GM23338 (cell line): ENCODE measurements around the gene PIGN. TPM values are rescaled to one million over a fixed set of nuclear protein-coding genes. Genes with fewer than 3 reads are reported as not detected.

Experiments used
- ATAC-seq: fragments of 200-7000 bp; cut with Tn5 transposase; 3 replicates; pipeline ENCODE4 v1.9.1; 2020
- DNase-seq: peaks from one replicate; pipeline ENCODE4 v3.0.0-alpha.2; 2015; ENCODE audit warnings: low spot score
- H2AFZ ChIP-seq: fragments of 200-600 bp; sonication (generic); 2 replicates; pipeline ENCODE4 v1.8.0; 2016; ENCODE audit warnings: antibody characterized with exemption, mild to moderate bottlenecking, moderate library complexity
- H3F3A ChIP-seq: fragments of 200-600 bp; sonication (generic); replicated peaks from 2 replicates; pipeline ENCODE4 v1.8.0; 2017; ENCODE audit warnings: antibody characterized with exemption, mixed run types, low read depth
- H3K27ac ChIP-seq: fragments of 200-600 bp; sonication (generic); 2 replicates; pipeline ENCODE4 v1.6.1; 2016; ENCODE audit warnings: low read depth
- H3K27me3 ChIP-seq: fragments of 200-600 bp; sonication (generic); 2 replicates; pipeline ENCODE4 v1.8.0; 2016; ENCODE audit warnings: mild to moderate bottlenecking, mixed run types, moderate library complexity; ENCODE audit not compliant: insufficient read depth
- H3K36me3 ChIP-seq: fragments of 200-600 bp; sonication (generic); 2 replicates; pipeline ENCODE4 v1.8.0; 2016; ENCODE audit warnings: mild to moderate bottlenecking; ENCODE audit not compliant: insufficient read depth
- H3K4me1 ChIP-seq: fragments of 200-600 bp; sonication (generic); 2 replicates; pipeline ENCODE4 v1.8.0; 2016; ENCODE audit warnings: mild to moderate bottlenecking, moderate library complexity; ENCODE audit not compliant: insufficient read depth
- H3K4me2 ChIP-seq: fragments of 200-600 bp; sonication (generic); 2 replicates; pipeline ENCODE4 v1.7.1; 2017; ENCODE audit warnings: mixed run types
- H3K4me3 ChIP-seq: fragments of 200-600 bp; sonication (generic); 2 replicates; pipeline ENCODE4 v1.6.1; 2016; ENCODE audit warnings: mixed run types
- H3K79me2 ChIP-seq: fragments of 200-600 bp; sonication (generic); replicated peaks from 2 replicates; pipeline ENCODE4 v1.8.0; 2017; ENCODE audit warnings: mild to moderate bottlenecking; ENCODE audit not compliant: insufficient read depth
- H3K9me2 ChIP-seq: fragments of 200-600 bp; sonication (generic); 2 replicates; pipeline ENCODE4 v1.8.0; 2017; ENCODE audit not compliant: insufficient read depth
- H4K20me1 ChIP-seq: fragments of 200-600 bp; sonication (generic); replicated peaks from 2 replicates; pipeline ENCODE4 v1.8.0; 2017; ENCODE audit warnings: mild to moderate bottlenecking; ENCODE audit not compliant: insufficient read depth
- H3K27ac Mint-ChIP-seq: 2 replicates; pipeline ENCODE4 v1.8.0; 2020; ENCODE audit warnings: inconsistent platforms, mild to moderate bottlenecking, moderate library complexity, mixed read lengths
- H3K27me3 Mint-ChIP-seq: 3 replicates; pipeline ENCODE4 v1.8.0; 2022; ENCODE audit warnings: low read depth, mild to moderate bottlenecking, moderate library complexity, mixed read lengths, inconsistent platforms; ENCODE audit not compliant: insufficient read depth, poor library complexity
- H3K36me3 Mint-ChIP-seq: 3 replicates; pipeline ENCODE4 v1.8.0; 2021; ENCODE audit warnings: low read depth, mild to moderate bottlenecking, inconsistent platforms, moderate library complexity, mixed read lengths
- H3K4me1 Mint-ChIP-seq: 3 replicates; pipeline ENCODE4 v1.8.0; 2020; ENCODE audit warnings: mild to moderate bottlenecking, inconsistent platforms, mixed read lengths
- H3K4me3 Mint-ChIP-seq: 3 replicates; pipeline ENCODE4 v1.8.0; 2021; ENCODE audit warnings: moderate library complexity, mild to moderate bottlenecking, inconsistent platforms, mixed read lengths
- H3K9me3 Mint-ChIP-seq: 3 replicates; pipeline ENCODE4 v1.8.0; 2020; ENCODE audit warnings: moderate library complexity, mild to moderate bottlenecking, inconsistent platforms, mixed read lengths
- STAT1 ChIP-seq: IDR thresholded peaks from one replicate; pipeline ENCODE4 v1.6.1; 2016; ENCODE audit warnings: antibody characterized with exemption; ENCODE audit not compliant: unreplicated experiment
- polyA plus RNA-seq: library from polyadenylated mRNA; unstranded; fragments of >200 nt; fragmentation: Nextera tagmentation; extraction: Ambion mirVana; gene quantifications from 2 replicates; pipeline ENCODE4 v1.2.1, GENCODE V29; 2016
- total RNA-seq: library from RNA; depleted of rRNA; stranded (reverse); fragments of >200 nt; shearing (Covaris generic); gene quantifications from 2 replicates; pipeline ENCODE4 v1.2.3, GENCODE V29; 2014
- TF ChIP-seq, protein P1 (sequence below): fragments of 250-450 bp; sonication (Bioruptor Pico); IDR thresholded peaks from 2 replicates; pipeline ENCODE4 v1.5.0; 2020; ENCODE audit warnings: mild to moderate bottlenecking, moderate library complexity
- TF ChIP-seq, protein P2 (sequence below): IDR thresholded peaks from 2 replicates; pipeline ENCODE4 v1.6.1; 2016; ENCODE audit warnings: antibody characterized with exemption

The PIGN gene
- total and polyA plus RNA-seq, 2 experiments from 2014 or later, result 9.4 to 33.0 TPM

DNA sequence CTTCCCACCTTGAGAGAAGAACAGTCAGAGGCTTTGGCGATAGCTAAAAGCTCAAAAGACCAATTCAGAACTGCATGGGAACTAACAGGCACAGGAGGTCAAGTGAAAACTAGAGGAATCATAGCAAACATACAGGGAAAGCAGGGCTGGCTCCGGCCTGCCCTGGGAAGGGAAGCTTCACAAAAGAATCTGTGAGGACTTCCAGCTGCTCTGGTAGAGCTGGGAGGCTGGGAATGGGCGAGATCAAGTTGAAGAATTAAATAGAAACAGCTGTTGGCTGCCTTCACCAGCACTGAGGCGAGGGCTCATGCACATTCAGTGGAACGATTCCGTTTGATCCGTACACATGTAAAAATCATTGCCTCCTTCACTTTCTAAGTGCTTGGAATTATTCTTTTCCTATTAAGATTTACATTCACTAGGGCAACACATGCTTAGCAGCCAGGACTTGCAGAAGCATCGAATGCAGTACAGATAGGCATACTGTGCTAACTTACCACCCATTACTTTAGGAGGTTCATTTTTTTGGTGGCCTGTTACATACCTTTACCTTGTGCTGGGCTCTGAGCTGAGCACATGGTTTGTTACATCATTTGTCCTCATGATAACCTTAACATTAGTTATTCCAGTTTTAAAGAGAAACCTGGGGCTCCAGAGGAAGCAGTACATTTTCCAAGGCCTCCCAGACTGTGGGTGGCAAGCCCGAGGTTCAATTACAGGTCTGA is 168.7 kb downstream of the PIGN start (continued):
- TF ChIP-seq, protein P1, sequence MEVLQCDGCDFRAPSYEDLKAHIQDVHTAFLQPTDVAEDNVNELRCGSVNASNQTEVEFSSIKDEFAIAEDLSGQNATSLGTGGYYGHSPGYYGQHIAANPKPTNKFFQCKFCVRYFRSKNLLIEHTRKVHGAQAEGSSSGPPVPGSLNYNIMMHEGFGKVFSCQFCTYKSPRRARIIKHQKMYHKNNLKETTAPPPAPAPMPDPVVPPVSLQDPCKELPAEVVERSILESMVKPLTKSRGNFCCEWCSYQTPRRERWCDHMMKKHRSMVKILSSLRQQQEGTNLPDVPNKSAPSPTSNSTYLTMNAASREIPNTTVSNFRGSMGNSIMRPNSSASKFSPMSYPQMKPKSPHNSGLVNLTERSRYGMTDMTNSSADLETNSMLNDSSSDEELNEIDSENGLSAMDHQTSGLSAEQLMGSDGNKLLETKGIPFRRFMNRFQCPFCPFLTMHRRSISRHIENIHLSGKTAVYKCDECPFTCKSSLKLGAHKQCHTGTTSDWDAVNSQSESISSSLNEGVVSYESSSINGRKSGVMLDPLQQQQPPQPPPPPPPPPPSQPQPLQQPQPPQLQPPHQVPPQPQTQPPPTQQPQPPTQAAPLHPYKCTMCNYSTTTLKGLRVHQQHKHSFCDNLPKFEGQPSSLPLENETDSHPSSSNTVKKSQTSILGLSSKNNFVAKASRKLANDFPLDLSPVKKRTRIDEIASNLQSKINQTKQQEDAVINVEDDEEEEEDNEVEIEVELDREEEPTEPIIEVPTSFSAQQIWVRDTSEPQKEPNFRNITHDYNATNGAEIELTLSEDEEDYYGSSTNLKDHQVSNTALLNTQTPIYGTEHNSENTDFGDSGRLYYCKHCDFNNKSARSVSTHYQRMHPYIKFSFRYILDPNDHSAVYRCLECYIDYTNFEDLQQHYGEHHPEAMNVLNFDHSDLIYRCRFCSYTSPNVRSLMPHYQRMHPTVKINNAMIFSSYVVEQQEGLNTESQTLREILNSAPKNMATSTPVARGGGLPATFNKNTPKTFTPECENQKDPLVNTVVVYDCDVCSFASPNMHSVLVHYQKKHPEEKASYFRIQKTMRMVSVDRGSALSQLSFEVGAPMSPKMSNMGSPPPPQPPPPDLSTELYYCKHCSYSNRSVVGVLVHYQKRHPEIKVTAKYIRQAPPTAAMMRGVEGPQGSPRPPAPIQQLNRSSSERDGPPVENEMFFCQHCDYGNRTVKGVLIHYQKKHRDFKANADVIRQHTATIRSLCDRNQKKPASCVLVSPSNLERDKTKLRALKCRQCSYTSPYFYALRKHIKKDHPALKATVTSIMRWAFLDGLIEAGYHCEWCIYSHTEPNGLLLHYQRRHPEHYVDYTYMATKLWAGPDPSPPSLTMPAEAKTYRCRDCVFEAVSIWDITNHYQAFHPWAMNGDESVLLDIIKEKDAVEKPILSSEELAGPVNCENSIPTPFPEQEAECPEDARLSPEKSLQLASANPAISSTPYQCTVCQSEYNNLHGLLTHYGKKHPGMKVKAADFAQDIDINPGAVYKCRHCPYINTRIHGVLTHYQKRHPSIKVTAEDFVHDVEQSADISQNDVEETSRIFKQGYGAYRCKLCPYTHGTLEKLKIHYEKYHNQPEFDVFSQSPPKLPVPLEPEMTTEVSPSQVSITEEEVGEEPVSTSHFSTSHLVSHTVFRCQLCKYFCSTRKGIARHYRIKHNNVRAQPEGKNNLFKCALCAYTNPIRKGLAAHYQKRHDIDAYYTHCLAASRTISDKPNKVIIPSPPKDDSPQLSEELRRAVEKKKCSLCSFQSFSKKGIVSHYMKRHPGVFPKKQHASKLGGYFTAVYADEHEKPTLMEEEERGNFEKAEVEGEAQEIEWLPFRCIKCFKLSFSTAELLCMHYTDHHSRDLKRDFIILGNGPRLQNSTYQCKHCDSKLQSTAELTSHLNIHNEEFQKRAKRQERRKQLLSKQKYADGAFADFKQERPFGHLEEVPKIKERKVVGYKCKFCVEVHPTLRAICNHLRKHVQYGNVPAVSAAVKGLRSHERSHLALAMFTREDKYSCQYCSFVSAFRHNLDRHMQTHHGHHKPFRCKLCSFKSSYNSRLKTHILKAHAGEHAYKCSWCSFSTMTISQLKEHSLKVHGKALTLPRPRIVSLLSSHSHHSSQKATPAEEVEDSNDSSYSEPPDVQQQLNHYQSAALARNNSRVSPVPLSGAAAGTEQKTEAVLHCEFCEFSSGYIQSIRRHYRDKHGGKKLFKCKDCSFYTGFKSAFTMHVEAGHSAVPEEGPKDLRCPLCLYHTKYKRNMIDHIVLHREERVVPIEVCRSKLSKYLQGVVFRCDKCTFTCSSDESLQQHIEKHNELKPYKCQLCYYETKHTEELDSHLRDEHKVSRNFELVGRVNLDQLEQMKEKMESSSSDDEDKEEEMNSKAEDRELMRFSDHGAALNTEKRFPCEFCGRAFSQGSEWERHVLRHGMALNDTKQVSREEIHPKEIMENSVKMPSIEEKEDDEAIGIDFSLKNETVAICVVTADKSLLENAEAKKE (CRISPR knock-in tag), result no peak
- TF ChIP-seq, protein P2, sequence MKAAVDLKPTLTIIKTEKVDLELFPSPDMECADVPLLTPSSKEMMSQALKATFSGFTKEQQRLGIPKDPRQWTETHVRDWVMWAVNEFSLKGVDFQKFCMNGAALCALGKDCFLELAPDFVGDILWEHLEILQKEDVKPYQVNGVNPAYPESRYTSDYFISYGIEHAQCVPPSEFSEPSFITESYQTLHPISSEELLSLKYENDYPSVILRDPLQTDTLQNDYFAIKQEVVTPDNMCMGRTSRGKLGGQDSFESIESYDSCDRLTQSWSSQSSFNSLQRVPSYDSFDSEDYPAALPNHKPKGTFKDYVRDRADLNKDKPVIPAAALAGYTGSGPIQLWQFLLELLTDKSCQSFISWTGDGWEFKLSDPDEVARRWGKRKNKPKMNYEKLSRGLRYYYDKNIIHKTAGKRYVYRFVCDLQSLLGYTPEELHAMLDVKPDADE, result no peak

DNA sequence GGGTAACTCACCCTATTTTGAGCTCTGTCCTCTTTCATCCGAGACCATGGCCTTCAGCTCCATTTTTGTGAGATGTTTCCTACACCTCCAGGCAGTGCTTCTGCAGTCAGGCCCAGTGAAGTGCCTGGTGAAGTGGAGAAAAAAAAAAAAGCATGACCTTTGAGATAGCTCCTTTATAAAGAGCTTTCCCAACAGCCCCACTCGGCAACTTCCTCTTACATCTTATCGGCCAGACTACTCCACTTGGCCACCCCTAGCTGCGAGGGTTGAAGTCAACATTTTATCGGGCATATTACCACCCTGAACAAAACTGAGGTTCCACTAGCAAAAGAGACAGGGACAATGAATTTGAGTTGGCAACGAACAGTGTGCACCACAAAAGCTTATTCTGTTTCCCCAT is 169.2 kb downstream of the PIGN start:
- Mint-ChIP-seq H3K4me3 (no peak overlapping the region), H3K9me3 (no peaks in the 10 kb centered on the region; the same call in 2 of the 3 replicates), H3K27me3 (no peaks in the 10 kb centered on the region), H3K27ac (no peak overlapping the region), H3K4me1 (peaks cover 2% of the 10 kb centered on the region; the same call in 1 of the 3 replicates), H3K36me3 (no peaks in the 10 kb centered on the region)
- no peak overlapping the region for H3K4me2 ChIP-seq
- no peaks in the 10 kb centered on the region for H3F3A ChIP-seq
- TF ChIP-seq STAT1, result no peak
- H3K79me2 ChIP-seq, result no peaks in the 10 kb centered on the region
- H3K27me3 ChIP-seq, result no peaks in the 10 kb centered on the region
- no peaks in the 10 kb centered on the region for H3K36me3 ChIP-seq
- no peak for ATAC-seq
- no peaks in the 10 kb centered on the region for H3K4me1 ChIP-seq
- H3K27ac ChIP-seq, result no peak overlapping the region
- no peak for DNase-seq
- H4K20me1 ChIP-seq, result no peaks in the 10 kb centered on the region
- H2AFZ ChIP-seq, result peak overlapping the region; percentile 66
- no peak overlapping the region for H3K4me3 ChIP-seq
- H3K9me2 ChIP-seq, result 0 out of 2 replicates have a peak, but pooled peaks cover 2% of the 10 kb centered on the region
